DOHH2 (cell line): Measurements from ENCODE around the gene TAGLN3.
"Not testable (repeated sequence)": the region's sequence is repeated elsewhere in the genome, so short reads cannot be mapped to it uniquely, and the experiment has no call there.

Source experiments
- H3F3A ChIP-seq: fragments of 200-600 bp; sonication (generic), shearing (Covaris generic); 2 replicates; pipeline ENCODE4 v1.6.0; 2016; ENCODE audit warnings: antibody characterized with exemption, mild to moderate bottlenecking; ENCODE audit not compliant: control insufficient read depth, insufficient read depth
- H3K27ac ChIP-seq: fragments of 200-600 bp; sonication (generic); 2 replicates; pipeline ENCODE4 v1.5.1; 2014; ENCODE audit warnings: low read depth, mild to moderate bottlenecking, low read length, moderate library complexity
- H3K27me3 ChIP-seq: fragments of 200-600 bp; sonication (generic); 2 replicates; pipeline ENCODE4 v1.6.1; 2014; ENCODE audit warnings: mild to moderate bottlenecking, low read length, mixed read lengths; ENCODE audit not compliant: control insufficient read depth
- H3K36me3 ChIP-seq: fragments of 200-600 bp; sonication (generic); 2 replicates; pipeline ENCODE4 v1.6.1; 2014; ENCODE audit warnings: mild to moderate bottlenecking, low read length, moderate library complexity, mixed read lengths; ENCODE audit not compliant: control insufficient read depth
- H3K4me1 ChIP-seq: fragments of 200-600 bp; sonication (generic); 2 replicates; pipeline ENCODE4 v1.6.1; 2014; ENCODE audit warnings: mild to moderate bottlenecking, low read length, mixed read lengths; ENCODE audit not compliant: control insufficient read depth
- H3K4me2 ChIP-seq: fragments of 200-600 bp; sonication (generic); 2 replicates; pipeline ENCODE4 v1.6.0; 2014; ENCODE audit warnings: mild to moderate bottlenecking, low read length, moderate library complexity
- H3K4me3 ChIP-seq: fragments of 200-600 bp; sonication (generic); 2 replicates; pipeline ENCODE4 v1.5.1; 2014; ENCODE audit warnings: mild to moderate bottlenecking, low read length, mixed read lengths
- H3K79me2 ChIP-seq: fragments of 200-600 bp; sonication (generic); 2 replicates; pipeline ENCODE4 v1.6.1; 2014; ENCODE audit warnings: mild to moderate bottlenecking, low read length, mixed read lengths; ENCODE audit not compliant: control insufficient read depth
- H3K9me2 ChIP-seq: fragments of 200-600 bp; sonication (generic); replicated peaks from 2 replicates; pipeline ENCODE4 v1.6.1; 2014; ENCODE audit warnings: mild to moderate bottlenecking, low read length, mixed read lengths; ENCODE audit not compliant: control insufficient read depth
- H3K9me3 ChIP-seq: fragments of 200-600 bp; sonication (generic); 2 replicates; pipeline ENCODE4 v1.6.1; 2014; ENCODE audit warnings: antibody characterized with exemption, low read length, mixed read lengths; ENCODE audit not compliant: control insufficient read depth, insufficient read depth
- H4K20me1 ChIP-seq: fragments of 200-600 bp; sonication (generic); 2 replicates; pipeline ENCODE4 v1.6.0; 2014; ENCODE audit warnings: low read depth, mild to moderate bottlenecking, antibody characterized with exemption, low read length, moderate library complexity; ENCODE audit not compliant: control insufficient read depth, insufficient read depth
- CTCF ChIP-seq: fragments of 200-600 bp; sonication (generic); IDR thresholded peaks from one replicate; pipeline ENCODE4 v1.5.1; 2014; ENCODE audit warnings: antibody characterized with exemption, mild to moderate bottlenecking, low read depth, low read length; ENCODE audit not compliant: poor library complexity, severe bottlenecking
- EZH2phosphoT487 ChIP-seq: fragments of 200-600 bp; sonication (generic); IDR thresholded peaks from 2 replicates; pipeline ENCODE4 v1.6.1; 2017; ENCODE audit warnings: borderline replicate concordance, mild to moderate bottlenecking, antibody characterized with exemption, low read length, moderate library complexity, mixed read lengths

TAGLN3 gene

GRCh38 chr3:112035241-112035640 is 36.5 kb downstream of the TAGLN3 start:
- Histone ChIP-seq H3K9me3 (no peaks in the 10 kb centered on the region), H3K9me2 (no peaks in the 10 kb centered on the region), H3K27ac (no peak overlapping the region), H3F3A (no peaks in the 10 kb centered on the region), H3K4me2 (no peak overlapping the region), H3K4me3 (no peak overlapping the region), H3K27me3 (no peaks in the 10 kb centered on the region), H4K20me1 (no peaks in the 10 kb centered on the region), H3K36me3 (no peaks in the 10 kb centered on the region), H3K79me2 (no peaks in the 10 kb centered on the region), H3K4me1 (peaks cover 17% of the 10 kb centered on the region)
- TF ChIP-seq CTCF (no peak), EZH2phosphoT487 (no peak)

GRCh38 chr3:112037194-112037593 is 38.5 kb downstream of the TAGLN3 start:
- peaks cover 17% of the 10 kb centered on the region for H3K4me1 ChIP-seq
- H3K4me3 ChIP-seq, H3K9me2 ChIP-seq, H3K9me3 ChIP-seq, H3K79me2 ChIP-seq, H3K27me3 ChIP-seq, H3F3A ChIP-seq, H3K27ac ChIP-seq, H3K4me2 ChIP-seq, H3K36me3 ChIP-seq, H4K20me1 ChIP-seq: not testable (repeated sequence)

GRCh38 chr3:112038863-112039262 is 40.1 kb downstream of the TAGLN3 start:
- H3F3A ChIP-seq = no peaks in the 10 kb centered on the region
- no peaks in the 10 kb centered on the region for H3K79me2 ChIP-seq
- no peaks in the 10 kb centered on the region for H3K27me3 ChIP-seq
- TF ChIP-seq CTCF (no peak), EZH2phosphoT487 (no peak)
- H3K4me1 ChIP-seq = peaks cover 25% of the 10 kb centered on the region
- H3K27ac ChIP-seq = 0 out of 2 replicates have a peak overlapping the region, but pooled peaks have one; percentile 2
- no peaks in the 10 kb centered on the region for H3K36me3 ChIP-seq
- H4K20me1 ChIP-seq = no peaks in the 10 kb centered on the region
- H3K4me3 ChIP-seq = peak overlapping the region; percentile 27; the same call in 1 of the 2 replicates
- H3K4me2 ChIP-seq = peak overlapping the region; percentile 60
- H3K9me3 ChIP-seq = no peaks in the 10 kb centered on the region
- no peaks in the 10 kb centered on the region for H3K9me2 ChIP-seq

GRCh38 chr3:112041321-112041720 is 42.6 kb downstream of the TAGLN3 start:
- H3K4me1 ChIP-seq = peaks cover 28% of the 10 kb centered on the region
- no peaks in the 10 kb centered on the region for H3K9me2 ChIP-seq
- H3K27ac ChIP-seq = no peak overlapping the region
- H3K4me3 ChIP-seq = no peak overlapping the region
- no peaks in the 10 kb centered on the region for H4K20me1 ChIP-seq
- no peaks in the 10 kb centered on the region for H3F3A ChIP-seq
- H3K4me2 ChIP-seq = no peak overlapping the region
- H3K79me2 ChIP-seq = no peaks in the 10 kb centered on the region
- no peaks in the 10 kb centered on the region for H3K36me3 ChIP-seq
- TF ChIP-seq CTCF (no peak), EZH2phosphoT487 (no peak)
- H3K9me3 ChIP-seq = no peaks in the 10 kb centered on the region
- no peaks in the 10 kb centered on the region for H3K27me3 ChIP-seq
